Astrocyte of the spinal cord (primary cell): ENCODE measurements around the gene UQCR10.

Source experiments
- DNase-seq: peaks from one replicate; pipeline ENCODE4 v3.0.0; 2011; ENCODE audit warnings: low read depth, low spot score
- H3K4me3 ChIP-seq: 2 replicates; pipeline ENCODE4 v1.5.1; 2011; ENCODE audit warnings: low read depth, mild to moderate bottlenecking, low read length, moderate library complexity
- CTCF ChIP-seq: IDR thresholded peaks from 2 replicates; pipeline ENCODE4 v1.5.1; 2012; ENCODE audit warnings: low read depth, mild to moderate bottlenecking, low read length, inconsistent platforms
- in situ Hi-C: cut with HindIII; loops from 2 replicates; pipeline ENCODE4 v1.10.0; 2017; ENCODE audit warnings: low sequenced_read_pairs

The UQCR10 gene

GRCh38 chr22:29767171-29768051 is at the start of gene UQCR10:
UQCR10 (plus strand) TSS chr22:29767369; CDS start chr22:29767399, 30 bp downstream.
- peak; percentile 95 for DNase-seq
- H3K4me3 ChIP-seq = peak within 1 kb of the TSS; percentile 100
- TF ChIP-seq CTCF = no peak
- in situ Hi-C loops = no loop called here

GRCh38 chr22:29717789-29718188 is 49.4 kb upstream of the UQCR10 start:
- no peak for TF ChIP-seq CTCF
- no peak overlapping the region for H3K4me3 ChIP-seq
- DNase-seq = no peak
- in situ Hi-C loops = no loop called here

DNA sequence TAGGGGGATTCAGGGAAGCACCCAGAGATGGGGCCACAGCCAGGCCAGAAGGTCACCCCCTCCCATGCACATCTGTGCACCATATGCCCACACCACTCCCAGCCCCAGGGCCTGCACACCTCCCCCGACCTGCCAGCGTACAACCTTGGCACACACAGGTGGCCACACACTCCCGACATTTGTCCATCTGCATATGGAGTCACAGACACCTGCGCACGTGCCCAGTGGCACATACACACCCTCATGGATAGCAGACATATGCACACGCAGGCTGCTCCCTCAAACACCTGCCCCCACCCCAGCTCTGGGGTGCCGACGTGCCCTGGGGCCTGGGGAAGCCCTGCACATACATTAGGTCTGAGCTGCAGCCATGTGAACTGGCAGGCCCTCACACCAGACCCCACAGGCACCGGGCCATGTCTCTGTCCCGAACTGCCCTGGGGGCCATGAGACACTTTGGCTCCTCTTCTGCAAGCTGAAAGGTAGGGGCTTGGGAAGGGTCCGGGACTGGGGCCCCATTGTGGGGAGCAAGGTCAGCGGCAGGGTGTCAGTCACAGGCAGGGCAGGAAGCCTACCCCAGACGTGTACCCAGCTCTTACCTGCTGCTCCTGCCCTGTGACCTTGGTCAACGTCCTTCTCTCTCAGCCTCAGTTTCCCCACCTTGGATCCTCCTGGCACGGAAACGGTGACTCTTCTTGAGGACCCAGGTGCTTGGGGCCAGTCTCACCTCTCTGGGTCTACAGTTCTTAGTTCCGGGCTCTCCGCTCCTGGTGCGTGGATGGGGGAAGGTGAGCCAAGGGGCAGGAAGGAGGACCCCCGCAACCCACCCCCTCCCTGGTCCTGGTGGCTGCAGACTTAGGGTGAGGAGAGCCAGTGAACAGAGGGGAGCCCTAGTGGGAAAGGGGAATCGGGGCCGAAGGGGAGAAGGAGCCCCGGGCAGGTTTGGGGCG is 47.9 kb upstream of the UQCR10 start:
- DNase-seq = no peak
- in situ Hi-C loops = no loop called here
- no peak for TF ChIP-seq CTCF
- H3K4me3 ChIP-seq = no peak overlapping the region

- no peak within 1 kb of the TSS for H3K4me3 ChIP-seq
- TF ChIP-seq CTCF = no peak
- in situ Hi-C loops = no loop called here
- no peak for DNase-seq
These were observed 47.1 kb upstream of the UQCR10 start, which contains the start of gene CABP7 for GRCh38 chr22:29719899-29720645. CABP7 (plus strand) TSS chr22:29720003; CDS start chr22:29720425, 422 bp downstream.

DNA sequence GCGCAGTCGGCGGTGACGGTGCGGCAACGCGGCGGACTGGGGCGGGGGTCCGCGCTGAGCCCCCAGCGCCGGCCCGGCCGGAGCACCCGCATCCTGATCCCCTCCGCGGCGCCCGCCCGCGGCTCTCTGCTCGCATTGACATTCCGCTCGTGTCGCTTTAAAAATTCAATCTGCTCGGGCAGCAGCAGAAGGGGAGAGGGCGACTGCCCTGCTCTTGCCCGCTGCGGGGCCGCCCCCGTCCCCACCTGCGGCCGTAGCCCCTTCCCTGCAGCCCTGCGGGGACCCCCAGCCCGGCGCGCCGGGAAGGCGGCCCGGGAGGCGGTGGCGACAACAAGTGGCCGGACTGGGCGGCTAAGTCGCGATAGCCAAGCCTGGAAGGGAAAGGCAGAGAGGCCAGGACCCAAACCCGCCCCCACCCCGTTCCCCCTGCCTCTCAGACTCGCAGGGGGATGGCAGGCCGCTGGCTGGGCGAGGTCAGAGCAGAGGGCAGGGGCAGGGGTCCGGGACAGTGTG is 46.3 kb upstream of the UQCR10 start:
- TF ChIP-seq CTCF = no peak
- in situ Hi-C loops = no loop called here

More for the DNA sequence above, 46.3 kb upstream of the UQCR10 start:
- no peak for DNase-seq
- H3K4me3 ChIP-seq = no peak overlapping the region
